B cell (primary cell): ENCODE results near the gene FKBP11. TPM values are rescaled to one million over a fixed set of nuclear protein-coding genes. Genes with fewer than 3 reads are reported as not detected.

ENCODE experiments used
- ATAC-seq: fragments of 200-7000 bp; cut with Tn5 transposase; one replicate; pipeline ENCODE4 v1.10.0; 2021; ENCODE audit warnings: low read depth, mild to moderate bottlenecking, moderate number of reproducible peaks, moderate library complexity
- CTCF ChIA-PET: fragments of 350-600 bp; sonication (Branson Sonifier 250); formaldehyde crosslinking; loops from one replicate; lab custom pipeline; 2021; ENCODE audit warnings: antibody characterized with exemption, inconsistent platforms; lab: Charles Lee
- POLR2A ChIA-PET: fragments of 350-600 bp; sonication (Branson Sonifier 250); formaldehyde crosslinking; loops from one replicate; lab custom pipeline; 2021; ENCODE audit warnings: antibody characterized with exemption; lab: Charles Lee
- DNase-seq: peaks from one replicate; pipeline ENCODE4 v3.0.0; 2013
- H2AFZ ChIP-seq: 2 replicates; pipeline ENCODE4 v1.6.1; 2012; ENCODE audit warnings: mild to moderate bottlenecking, low read depth, low read length; ENCODE audit not compliant: insufficient read depth, poor library complexity, severe bottlenecking
- H3K27ac ChIP-seq, 2 donors: 1 replicate in 1 of 2; 2 replicates in 1 of 2; pipeline ENCODE4 v1.5.1; 2012 to 2013; ENCODE audit warnings: low read length in 2 of 2, mild to moderate bottlenecking in 2 of 2, moderate library complexity in 1 of 2
- H3K27me3 ChIP-seq, 4 experiments: fragments of 200-600 bp in 1 of 4; sonication (generic) in 1 of 4; replicated peaks in 1 of 4; 1 replicate in 2 of 4; 2 replicates in 2 of 4; pipeline versions ENCODE4 v1.6.1 to v1.7.0; 2013 to 2016; ENCODE audit warnings: low read length in 3 of 4, mild to moderate bottlenecking in 2 of 4, mixed read lengths in 1 of 4, moderate library complexity in 1 of 4; ENCODE audit not compliant: insufficient read depth in 4 of 4, control insufficient read depth in 3 of 4; ENCODE audit errors: control extremely low read depth in 1 of 4
- H3K36me3 ChIP-seq, 2 experiments: replicated peaks in 1 of 2; 1 replicate in 1 of 2; 2 replicates in 1 of 2; pipeline versions ENCODE4 v1.6.1 to v1.7.1; 2013; ENCODE audit warnings: low read length in 1 of 2; ENCODE audit not compliant: insufficient read depth in 2 of 2, control insufficient read depth in 1 of 2; ENCODE audit errors: control extremely low read depth in 1 of 2, extremely low read depth in 1 of 2
- H3K4me1 ChIP-seq, 2 donors: fragments of 200-600 bp in 1 of 2; sonication (generic) in 1 of 2; 1 replicate in 1 of 2; 2 replicates in 1 of 2; pipeline versions ENCODE4 v1.5.1 to v1.6.1; 2013 to 2017; ENCODE audit warnings: low read length in 2 of 2; ENCODE audit not compliant: control insufficient read depth in 2 of 2, insufficient read depth in 2 of 2
- H3K4me2 ChIP-seq: replicated peaks from 2 replicates; pipeline ENCODE3; 2012; ENCODE audit warnings: mild to moderate bottlenecking, low read depth, low read length; ENCODE audit not compliant: poor library complexity, severe bottlenecking
- H3K4me3 ChIP-seq, 5 experiments: fragments of 200-600 bp in 1 of 5; sonication (generic) in 1 of 5; 1 replicate in 3 of 5; 2 replicates in 2 of 5; pipeline versions ENCODE4 v1.5.1 to v1.7.0; 2011 to 2016; ENCODE audit warnings: low read length in 4 of 5, mild to moderate bottlenecking in 4 of 5, low read depth in 2 of 5, control low read depth in 1 of 5, moderate library complexity in 1 of 5; ENCODE audit not compliant: insufficient read depth in 1 of 5; ENCODE audit errors: control extremely low read depth in 1 of 5, extremely low read depth in 1 of 5
- H3K79me2 ChIP-seq: fragments of 200-600 bp; sonication (generic); one replicate; pipeline ENCODE4 v1.6.0; 2016; ENCODE audit warnings: low read length; ENCODE audit not compliant: control insufficient read depth, insufficient read depth
- H3K9ac ChIP-seq: fragments of 200-600 bp; sonication (generic); 2 replicates; pipeline ENCODE4 v1.6.1; 2017; ENCODE audit warnings: mild to moderate bottlenecking, low read length, moderate library complexity
- H3K9me3 ChIP-seq, 3 donors: one replicate each; pipeline versions ENCODE4 v1.6.1 to v1.7.1; 2013; ENCODE audit warnings: low read length in 2 of 3; ENCODE audit not compliant: control insufficient read depth in 2 of 3, insufficient read depth in 1 of 3; ENCODE audit errors: control extremely low read depth in 1 of 3
- H4K20me1 ChIP-seq: 2 replicates; pipeline ENCODE4 v1.6.0; 2012; ENCODE audit warnings: mild to moderate bottlenecking, low read length; ENCODE audit not compliant: insufficient read depth, control insufficient read depth, poor library complexity, severe bottlenecking
- H3K27ac Mint-ChIP-seq: one replicate; pipeline ENCODE4 v1.8.0; 2021; ENCODE audit warnings: mixed read lengths
- H3K27me3 Mint-ChIP-seq: one replicate; pipeline ENCODE4 v1.8.0; 2021; ENCODE audit warnings: mixed read lengths
- H3K4me1 Mint-ChIP-seq: one replicate; pipeline ENCODE4 v1.8.0; 2021; ENCODE audit warnings: mixed read lengths
- H3K4me3 Mint-ChIP-seq: one replicate; pipeline ENCODE4 v1.8.0; 2021; ENCODE audit warnings: mixed read lengths
- H3K9me3 Mint-ChIP-seq: one replicate; pipeline ENCODE4 v1.8.0; 2022; ENCODE audit warnings: mixed read lengths; ENCODE audit not compliant: insufficient read depth
- EZH2 ChIP-seq: IDR thresholded peaks from 2 replicates; pipeline ENCODE4 v1.6.1; 2012; ENCODE audit warnings: borderline replicate concordance, low read depth, mild to moderate bottlenecking, moderate library complexity, low read length; ENCODE audit not compliant: insufficient read depth, poor library complexity, severe bottlenecking
- WGBS: methylation state at CpG from one replicate; pipeline ENCODE4 v1.1.5; 2013; ENCODE audit warnings: missing lambda C conversion rate; ENCODE audit not compliant: insufficient coverage; 5-methylcytosine and 5-hydroxymethylcytosine counted together
- intact Hi-C: fragments of 100-400 bp; cut with micrococcal nuclease; formaldehyde crosslinking; loops from one replicate; pipeline ENCODE4 v1.10.0; 2022
- polyA plus RNA-seq: library from polyadenylated mRNA; depleted of rRNA; stranded (reverse); fragments of >200 nt; gene quantifications from 2 replicates; pipeline ENCODE4 v1.2.3, GENCODE V29; 2012
- total RNA-seq, 2 donors: library from RNA; stranded (reverse); fragments of 120-200 nt in 1 of 2; gene quantifications; 1 replicate in 1 of 2; 2 replicates in 1 of 2; pipeline versions ENCODE4 v1.2.3 to v1.2.4, GENCODE V29; 2013 to 2022
- TF ChIP-seq, protein P1 (sequence below): fragments of 200-600 bp; IDR thresholded peaks from one replicate; pipeline ENCODE4 v1.8.0; 2022; ENCODE audit warnings: antibody characterized with exemption, mild to moderate bottlenecking

The FKBP11 gene
- total and polyA plus RNA-seq, 2 donors (not counting 1 experiment from before 2014, with no cell fraction given), result 26.7 to 52.5 TPM

- ChIA-PET CTCF (interaction anchor here (1.2 to 4.0 kb wide), 2 partner anchors 9 to 47 kb away, joined by 4 to 24 read pairs; no protein-coding TSS in a partner anchor), POLR2A (interaction anchor here (0.6 kb wide), 1 partner anchor 58 kb away, joined by 3 read pairs; the partner anchor contains the start of gene ARF3)
- intact Hi-C loops, result loop anchor here (5.0 kb wide), 1 partner anchor 38 kb away; no protein-coding TSS in a partner anchor
- DNase-seq (no peak), ATAC-seq (no peak)
- H3K27me3 ChIP-seq, result peaks cover 0 to 5% (median under 1%) of the 10 kb centered on the region in 4 experiments
- H4K20me1 ChIP-seq, result no peaks in the 10 kb centered on the region
- no peaks in the 10 kb centered on the region for H3K36me3 ChIP-seq
- peaks cover 11 to 12% of the 10 kb centered on the region in 2 donors for H3K4me1 ChIP-seq
- Mint-ChIP-seq H3K9me3 (no peaks in the 10 kb centered on the region), H3K27me3 (peaks cover 12% of the 10 kb centered on the region), H3K4me1 (peaks cover 5% of the 10 kb centered on the region), H3K4me3 (no peak overlapping the region), H3K27ac (no peak overlapping the region)
- no peak overlapping the region for H3K27ac ChIP-seq
- WGBS, result no CpG with 5 or more reads among the region's 2 CpGs
- no peaks in the 10 kb centered on the region for H3K79me2 ChIP-seq
- H2AFZ ChIP-seq, result no peak overlapping the region
- H3K4me2 ChIP-seq, result no peak overlapping the region
- H3K9me3 ChIP-seq, result no peaks in the 10 kb centered on the region
- H3K4me3 ChIP-seq, result no peak overlapping the region
- TF ChIP-seq, protein P1, sequence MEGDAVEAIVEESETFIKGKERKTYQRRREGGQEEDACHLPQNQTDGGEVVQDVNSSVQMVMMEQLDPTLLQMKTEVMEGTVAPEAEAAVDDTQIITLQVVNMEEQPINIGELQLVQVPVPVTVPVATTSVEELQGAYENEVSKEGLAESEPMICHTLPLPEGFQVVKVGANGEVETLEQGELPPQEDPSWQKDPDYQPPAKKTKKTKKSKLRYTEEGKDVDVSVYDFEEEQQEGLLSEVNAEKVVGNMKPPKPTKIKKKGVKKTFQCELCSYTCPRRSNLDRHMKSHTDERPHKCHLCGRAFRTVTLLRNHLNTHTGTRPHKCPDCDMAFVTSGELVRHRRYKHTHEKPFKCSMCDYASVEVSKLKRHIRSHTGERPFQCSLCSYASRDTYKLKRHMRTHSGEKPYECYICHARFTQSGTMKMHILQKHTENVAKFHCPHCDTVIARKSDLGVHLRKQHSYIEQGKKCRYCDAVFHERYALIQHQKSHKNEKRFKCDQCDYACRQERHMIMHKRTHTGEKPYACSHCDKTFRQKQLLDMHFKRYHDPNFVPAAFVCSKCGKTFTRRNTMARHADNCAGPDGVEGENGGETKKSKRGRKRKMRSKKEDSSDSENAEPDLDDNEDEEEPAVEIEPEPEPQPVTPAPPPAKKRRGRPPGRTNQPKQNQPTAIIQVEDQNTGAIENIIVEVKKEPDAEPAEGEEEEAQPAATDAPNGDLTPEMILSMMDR, result no peak
- TF ChIP-seq EZH2, result no peak
- no peak overlapping the region for H3K9ac ChIP-seq
Observed at GRCh38 chr12:48899651-48900050, 25.6 kb downstream of the FKBP11 start.

DNA sequence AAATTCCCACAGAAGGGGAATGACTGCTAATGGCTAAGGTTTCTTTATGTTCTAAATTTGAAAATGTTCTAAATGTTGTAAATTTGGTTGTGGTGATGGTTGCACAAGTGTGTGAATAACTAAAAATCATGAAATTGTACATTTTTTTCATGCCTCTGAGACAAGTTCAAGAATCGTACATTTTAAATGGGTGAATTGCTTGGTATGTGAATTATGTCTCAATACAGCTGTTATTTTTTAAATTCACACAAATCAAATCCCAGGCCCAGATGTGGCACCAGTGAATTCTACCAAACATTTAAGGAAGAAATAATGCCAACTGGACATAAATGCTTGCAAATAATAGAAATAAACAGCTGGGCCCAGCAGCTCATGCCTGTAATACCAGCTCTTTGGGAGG is 31.0 kb downstream of the FKBP11 start:
- no peak overlapping the region for H3K27ac ChIP-seq
- no peak overlapping the region for H3K9ac ChIP-seq
- Mint-ChIP-seq H3K9me3 (no peaks in the 10 kb centered on the region), H3K4me3 (no peak overlapping the region), H3K27me3 (peaks cover 17% of the 10 kb centered on the region), H3K27ac (no peak overlapping the region), H3K4me1 (peaks cover 5% of the 10 kb centered on the region)
- H3K9me3 ChIP-seq, result no peaks in the 10 kb centered on the region
- H3K4me3 ChIP-seq, result no peak overlapping the region
- DNase-seq (no peak), ATAC-seq (no peak)
- ChIA-PET POLR2A (no interaction called here), CTCF (interaction anchor here (0.7 to 2.6 kb wide), 4 partner anchors 17 to 42 kb away, joined by 3 to 15 read pairs (median 4); partner anchors contain the start of gene DDX23)
- H3K4me1 ChIP-seq, result peaks cover 8% of the 10 kb centered on the region in 2 donors
- H4K20me1 ChIP-seq, result no peaks in the 10 kb centered on the region
- no peaks in the 10 kb centered on the region for H3K79me2 ChIP-seq
- no peak overlapping the region for H3K4me2 ChIP-seq
- peaks cover 0 to 18% (median 7%) of the 10 kb centered on the region in 4 experiments for H3K27me3 ChIP-seq
- H2AFZ ChIP-seq, result no peak overlapping the region
- TF ChIP-seq, protein P1, result no peak
- no peak for TF ChIP-seq EZH2
- no CpG with 5 or more reads among the region's 1 CpG for WGBS
- no peaks in the 10 kb centered on the region for H3K36me3 ChIP-seq
- intact Hi-C loops, result loop anchor here (5.0 kb wide), 1 partner anchor 142 kb away; no protein-coding TSS in a partner anchor
